ENCODE results near the gene RARB.

Gene RARB

GRCh38 chr3:25423780-25424588, 4.1 kb upstream of the RARB start:
- DNase-seq = no peak

- DNase-seq = no peak
Observed at GRCh38 chr3:25424614-25425013, 3.4 kb upstream of the RARB start.

- DNase-seq = no peak
Observed at GRCh38 chr3:25426408-25426807, 1.7 kb upstream of the RARB start.

GRCh38 chr3:25427155-25427554, 908 bp upstream of the RARB start:
- no peak for DNase-seq

- no peak for DNase-seq
Observed at GRCh38 chr3:25427563-25427941, 511 bp upstream of the RARB start.

GRCh38 chr3:25428789-25429335, 799 bp downstream of the RARB start:
- no peak for DNase-seq

- DNase-seq = no peak
Observed at GRCh38 chr3:25429361-25430286, 1.6 kb downstream of the RARB start.

- DNase-seq = no peak
Observed at GRCh38 chr3:25430287-25430934, 2.3 kb downstream of the RARB start.

- DNase-seq = no peak
Observed at GRCh38 chr3:25430935-25431770, 3.1 kb downstream of the RARB start.

GRCh38 chr3:25432176-25432720, 4.2 kb downstream of the RARB start:
- no peak for DNase-seq

GRCh38 chr3:25433106-25433505, 5.0 kb downstream of the RARB start:
- DNase-seq = no peak

- DNase-seq = no peak
Observed at GRCh38 chr3:25433868-25434267, 5.8 kb downstream of the RARB start.

GRCh38 chr3:25437953-25438352, 9.9 kb downstream of the RARB start:
- DNase-seq = no peak

- DNase-seq = no peak
Observed at GRCh38 chr3:25438791-25439555, 10.9 kb downstream of the RARB start.

GRCh38 chr3:25441234-25441856, 13.3 kb downstream of the RARB start:
- peak; percentile 38 for DNase-seq

GRCh38 chr3:25442486-25442885, 14.4 kb downstream of the RARB start:
- no peak for DNase-seq

- DNase-seq = no peak
Observed at GRCh38 chr3:25444273-25444672, 16.2 kb downstream of the RARB start.

- DNase-seq = no peak
Observed at GRCh38 chr3:25445731-25446130, 17.7 kb downstream of the RARB start.

GRCh38 chr3:25447285-25447684, 19.2 kb downstream of the RARB start:
- no peak for DNase-seq

- no peak for DNase-seq
Observed at GRCh38 chr3:25447925-25448324, 19.9 kb downstream of the RARB start.

Measured in NCI-H82 (cell line).